ENCODE measurements around the gene FOCAD.

The FOCAD gene

GRCh38 chr9:20683351-20684034 is 566 bp upstream of the FOCAD start:
- DNase-seq (ENCODE audit: low read depth, low spot score), result peak; percentile 9

- no peak for DNase-seq (ENCODE audit: low read depth, low spot score)
Measured at GRCh38 chr9:20684875-20685696, 1.0 kb downstream of the FOCAD start.

DNA sequence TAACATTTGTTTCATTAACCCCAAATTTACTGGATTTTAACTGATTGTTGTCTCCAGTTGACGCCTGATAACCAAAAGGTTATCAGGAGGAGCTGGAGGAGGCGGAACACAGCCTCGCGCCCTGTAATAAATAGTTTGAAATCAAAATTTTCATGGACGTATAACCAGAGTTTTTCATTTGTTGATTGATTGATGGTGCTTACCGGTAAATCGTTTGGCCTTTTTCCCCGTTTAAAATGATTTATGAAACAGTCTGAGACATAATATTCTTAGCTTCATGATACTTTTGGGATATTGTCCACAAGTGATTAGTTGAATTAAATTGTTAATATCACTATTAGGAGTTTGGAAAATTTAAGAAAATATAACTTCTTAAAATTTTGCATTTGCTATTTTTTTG is 1.7 kb downstream of the FOCAD start:
- no peak for DNase-seq (ENCODE audit: low read depth, low spot score)

GRCh38 chr9:20689833-20690232 is 5.8 kb downstream of the FOCAD start:
- no peak for DNase-seq (ENCODE audit: low read depth, low spot score)

DNA sequence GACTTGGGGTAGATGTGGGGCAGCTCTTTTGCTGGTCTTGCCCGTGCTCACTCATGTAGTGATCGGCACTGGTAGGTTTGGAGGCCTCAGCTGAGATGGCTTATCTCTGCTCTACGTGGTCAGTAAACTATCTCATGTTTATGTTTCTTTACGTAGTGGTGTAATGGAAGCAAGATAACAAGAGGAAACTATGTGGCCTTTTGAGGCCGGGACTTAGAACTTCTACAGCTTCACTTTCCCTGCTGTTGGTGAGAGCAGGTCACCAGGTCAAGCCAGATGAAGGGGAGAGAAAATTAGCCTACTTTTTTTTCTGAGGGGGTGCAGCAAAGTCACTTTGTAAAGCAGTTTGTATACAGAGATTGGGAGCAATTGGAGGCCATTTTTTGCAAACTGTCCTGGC is 8.5 kb downstream of the FOCAD start:
- no peak for DNase-seq (ENCODE audit: low read depth, low spot score)

DNA sequence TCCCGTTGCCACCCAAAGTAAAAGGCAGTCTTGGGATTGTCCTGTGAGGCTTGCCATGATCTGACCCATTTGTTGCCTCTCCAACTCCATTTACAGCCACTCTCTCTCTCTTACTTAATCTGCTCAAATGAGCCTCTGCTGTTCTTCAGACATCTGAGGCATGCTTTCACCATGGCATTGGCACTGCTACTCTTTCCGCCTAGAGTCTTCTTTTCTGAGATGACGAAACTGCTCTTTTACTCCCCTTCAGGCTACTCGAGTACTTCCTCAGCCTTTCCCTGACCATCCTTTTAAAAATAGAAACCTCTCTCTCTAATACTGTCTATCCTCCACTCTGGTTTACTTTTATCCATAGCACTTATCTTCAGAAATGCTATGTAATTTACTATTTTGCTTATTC is 9.0 kb downstream of the FOCAD start:
- no peak for DNase-seq (ENCODE audit: low read depth, low spot score)

DNA sequence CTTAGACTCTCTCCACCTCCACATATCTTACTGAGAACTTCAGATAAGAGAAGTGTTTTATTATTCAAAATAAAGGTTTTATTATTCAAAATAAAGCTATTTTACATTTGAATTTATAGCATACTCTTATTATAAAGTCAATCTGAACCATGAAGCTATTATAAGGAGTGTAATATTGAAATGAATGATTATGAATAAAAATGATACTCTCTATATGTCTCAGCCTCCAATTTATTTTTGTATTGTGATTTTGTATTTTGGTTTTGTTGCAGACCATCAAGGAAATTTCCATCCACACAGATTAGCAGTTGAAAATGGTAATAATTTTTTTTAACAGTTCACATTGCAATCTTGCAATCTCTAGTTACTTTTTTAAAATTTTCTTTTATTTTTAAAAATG is 10.2 kb downstream of the FOCAD start:
- no peak for DNase-seq (ENCODE audit: low read depth, low spot score)

- DNase-seq (ENCODE audit: low read depth, low spot score), result no peak
Measured at GRCh38 chr9:20697021-20697719, 13.1 kb downstream of the FOCAD start.

DNA sequence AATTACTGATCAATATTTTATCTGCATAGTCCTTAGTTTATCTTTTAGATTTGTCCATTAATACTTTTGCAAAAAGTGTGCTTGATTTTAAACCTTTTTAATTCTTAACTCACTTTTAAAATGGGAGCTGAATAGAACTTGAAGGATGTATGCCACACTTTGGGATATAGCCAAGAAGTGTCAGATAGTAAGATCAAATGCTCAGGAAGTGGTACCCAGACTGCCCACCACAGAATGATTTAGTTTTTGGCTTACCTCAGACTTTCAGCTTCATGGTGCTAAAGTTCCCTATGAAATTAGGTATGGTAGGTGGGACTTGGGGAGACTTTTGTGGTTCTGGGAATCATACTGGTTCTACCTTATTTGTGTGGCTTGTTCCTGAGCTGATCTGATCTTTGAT is 14.7 kb downstream of the FOCAD start:
- DNase-seq (ENCODE audit: low read depth, low spot score), result no peak

GRCh38 chr9:20701060-20701459 is 17.0 kb downstream of the FOCAD start:
- no peak for DNase-seq (ENCODE audit: low read depth, low spot score)

DNA sequence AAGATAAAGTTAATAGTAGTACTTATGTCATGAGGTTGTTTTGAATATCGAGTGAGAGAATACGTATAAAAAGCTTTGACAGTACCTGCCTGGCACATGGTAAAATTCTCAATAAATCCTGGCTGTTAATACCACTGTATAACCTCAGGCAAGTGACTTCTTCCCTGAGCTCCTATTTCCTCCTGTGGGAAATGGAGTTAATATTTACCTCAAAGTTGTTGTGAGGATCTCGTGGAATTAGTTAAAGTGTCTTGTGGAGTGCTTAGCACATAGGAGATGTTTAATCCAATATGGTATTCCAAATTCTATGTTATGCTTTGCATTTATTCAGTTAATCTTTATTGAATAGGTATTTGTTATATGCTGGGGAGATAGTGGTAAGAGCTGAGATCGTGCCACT is 18.5 kb downstream of the FOCAD start:
- DNase-seq (ENCODE audit: low read depth, low spot score), result no peak

DNA sequence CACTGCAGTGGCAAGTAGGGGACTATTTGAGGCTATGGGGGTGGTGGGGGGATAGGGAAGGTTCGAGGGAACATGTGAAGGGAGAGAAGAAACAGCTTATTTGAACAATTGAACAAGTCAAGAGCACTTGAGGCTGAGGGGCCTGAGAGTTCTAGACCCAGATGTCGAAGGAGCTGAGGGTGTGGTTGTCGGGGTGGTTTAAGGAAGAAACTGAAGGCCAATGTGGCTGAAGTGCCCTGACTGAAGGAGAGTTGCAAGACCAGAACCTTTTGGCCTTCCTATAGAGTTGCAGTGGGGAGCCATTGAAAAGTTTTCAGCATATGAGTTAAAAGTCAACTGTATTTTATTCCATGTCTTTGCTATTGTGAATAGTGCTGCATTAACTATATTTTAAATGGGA is 19.1 kb downstream of the FOCAD start:
- DNase-seq (ENCODE audit: low read depth, low spot score), result no peak

- DNase-seq (ENCODE audit: low read depth, low spot score), result no peak
Measured at GRCh38 chr9:20707708-20708107, 23.6 kb downstream of the FOCAD start.

GRCh38 chr9:20713172-20713571 is 29.1 kb downstream of the FOCAD start:
- DNase-seq (ENCODE audit: low read depth, low spot score), result no peak

GRCh38 chr9:20714442-20715415 is 30.7 kb downstream of the FOCAD start:
- no peak for DNase-seq (ENCODE audit: low read depth, low spot score)

- no peak for DNase-seq (ENCODE audit: low read depth, low spot score)
Measured at GRCh38 chr9:20722221-20722620, 38.2 kb downstream of the FOCAD start.

DNA sequence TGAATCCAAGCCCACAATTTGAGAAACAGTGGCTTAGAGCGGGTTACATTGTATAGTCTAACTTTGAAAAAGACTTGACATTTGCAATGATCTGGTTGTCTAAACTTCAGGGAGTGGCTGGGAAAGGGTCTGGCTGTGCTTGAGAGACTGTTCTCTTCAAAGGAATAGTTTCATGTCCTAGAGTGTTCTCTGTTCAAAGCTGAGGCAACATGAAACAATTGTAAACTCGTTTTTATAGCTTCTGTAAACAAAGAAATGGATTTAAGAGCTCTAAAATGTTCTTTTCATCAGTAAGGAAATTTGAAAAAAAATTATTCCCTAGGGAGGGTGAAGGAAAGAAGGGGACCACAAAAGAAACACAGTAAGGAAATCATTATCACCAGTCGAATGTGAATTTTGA is 41.6 kb downstream of the FOCAD start:
- DNase-seq (ENCODE audit: low read depth, low spot score), result no peak

GRCh38 chr9:20726144-20726543 is 42.1 kb downstream of the FOCAD start:
- no peak for DNase-seq (ENCODE audit: low read depth, low spot score)

DNA sequence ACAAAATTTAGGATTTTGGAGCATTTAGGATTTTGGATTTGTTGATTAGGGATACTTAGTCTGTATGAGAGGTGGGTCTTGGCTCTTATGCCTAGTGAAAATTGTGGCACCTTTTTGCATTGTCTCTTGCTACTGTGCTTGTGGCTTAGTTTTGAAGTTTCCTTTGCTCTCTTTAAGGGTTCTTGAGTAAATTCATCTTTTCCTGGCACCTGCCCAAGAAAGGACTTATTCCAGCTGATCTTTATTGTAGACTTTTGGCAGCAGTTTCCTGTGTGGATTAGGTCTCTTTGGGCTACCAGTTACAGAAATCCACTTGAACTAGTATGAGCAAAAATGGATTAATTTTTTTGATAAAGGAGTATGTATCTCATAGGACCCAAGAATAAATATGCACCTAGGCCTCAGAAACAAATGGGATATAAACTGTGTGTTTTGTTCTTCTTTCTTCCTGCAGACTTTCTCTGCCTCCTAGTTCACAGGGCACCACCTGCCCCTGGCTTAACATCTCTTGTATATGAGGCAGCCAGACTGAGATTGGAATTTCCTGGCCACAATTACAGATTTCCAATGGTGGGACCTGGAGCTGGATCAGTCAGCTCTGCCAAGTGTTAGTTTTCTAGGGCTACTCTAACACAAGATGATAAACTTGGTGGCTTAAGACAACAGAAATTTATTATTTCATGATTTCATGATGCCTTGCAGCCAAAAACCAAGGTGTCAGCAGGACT is 44.6 kb downstream of the FOCAD start:
- DNase-seq (ENCODE audit: low read depth, low spot score), result no peak

DNA sequence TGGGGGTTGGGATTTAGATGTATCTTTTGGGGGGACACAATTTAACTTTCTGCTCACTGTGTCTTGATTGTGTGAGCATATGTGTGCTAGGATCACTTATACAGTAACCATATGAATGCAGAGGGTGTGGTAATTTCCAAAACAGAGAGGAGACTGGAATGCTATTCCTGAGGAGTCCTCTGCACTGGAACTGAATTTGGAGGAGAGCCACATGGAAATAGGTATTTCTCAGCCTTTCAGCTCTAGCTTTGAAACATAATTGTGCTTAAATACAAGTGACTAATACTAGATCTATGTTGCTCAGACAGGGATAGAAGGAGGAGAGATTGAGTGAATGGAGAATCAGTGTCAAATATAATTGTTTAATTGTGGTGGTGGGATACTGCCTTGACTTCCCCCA is 45.5 kb downstream of the FOCAD start:
- DNase-seq (ENCODE audit: low read depth, low spot score), result no peak

GRCh38 chr9:20732118-20732517 is 48.1 kb downstream of the FOCAD start:
- DNase-seq (ENCODE audit: low read depth, low spot score), result no peak

Data from activated CD4-positive, CD25-positive, alpha-beta regulatory T cell treated with anti-CD3 and anti-CD28 coated beads, Interleukin-2, amount 50 U/mL, for 16 hours (primary cell).